ENCODE results near the gene ZSCAN25.
"Not testable (repeated sequence)": the region's sequence is repeated elsewhere in the genome, so short reads cannot be mapped to it uniquely, and the experiment has no call there.

The ZSCAN25 gene

DNA sequence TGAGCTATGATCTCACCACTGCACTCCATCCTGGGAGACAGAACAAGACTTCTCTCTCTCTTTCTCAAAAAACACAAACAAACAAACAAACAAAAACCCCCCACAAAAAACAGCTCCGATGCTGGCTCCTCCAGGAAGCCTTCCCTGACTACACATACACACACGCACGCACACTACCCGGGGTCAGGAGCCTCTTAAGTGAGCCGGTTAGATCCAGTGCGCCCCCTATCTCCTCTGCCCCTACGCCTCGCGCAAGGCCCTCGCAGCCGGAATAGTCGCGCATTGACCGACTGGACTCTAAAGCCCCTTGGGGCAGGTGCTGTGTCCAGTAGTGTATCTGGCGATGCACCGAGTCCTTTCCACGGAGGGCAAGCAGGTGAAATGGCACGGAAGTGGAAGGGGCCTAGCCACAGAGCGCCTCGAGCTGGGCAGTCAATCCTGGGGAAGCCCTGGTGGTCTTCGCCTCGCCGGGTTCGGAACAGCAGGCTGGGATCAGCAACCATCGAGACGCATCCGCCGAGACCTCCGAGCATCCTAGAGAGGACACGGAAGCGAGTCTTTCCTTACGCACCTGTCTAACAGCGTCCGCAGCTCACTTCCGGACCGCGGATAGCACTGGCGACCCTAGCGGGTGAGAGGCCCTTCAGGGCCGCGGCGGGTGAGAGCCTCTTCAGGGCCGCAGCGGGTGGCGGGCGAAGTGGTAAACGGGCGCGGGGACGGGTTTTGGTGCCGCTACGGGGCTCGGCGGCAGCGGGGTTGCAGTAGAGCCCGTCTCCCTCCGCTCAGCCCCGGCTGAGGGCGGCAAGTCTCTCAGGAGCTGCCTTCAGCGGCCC lies at the start of gene ZSCAN25:
Gene ZSCAN25, plus strand, starts transcription at position 588 of the 833 bp plus-strand sequence. CDS start 2,661 bp downstream, outside the sequence.
- DNase-seq (ENCODE audit: low read depth in 2 of 2), result peak; percentile 80 to 83

DNA sequence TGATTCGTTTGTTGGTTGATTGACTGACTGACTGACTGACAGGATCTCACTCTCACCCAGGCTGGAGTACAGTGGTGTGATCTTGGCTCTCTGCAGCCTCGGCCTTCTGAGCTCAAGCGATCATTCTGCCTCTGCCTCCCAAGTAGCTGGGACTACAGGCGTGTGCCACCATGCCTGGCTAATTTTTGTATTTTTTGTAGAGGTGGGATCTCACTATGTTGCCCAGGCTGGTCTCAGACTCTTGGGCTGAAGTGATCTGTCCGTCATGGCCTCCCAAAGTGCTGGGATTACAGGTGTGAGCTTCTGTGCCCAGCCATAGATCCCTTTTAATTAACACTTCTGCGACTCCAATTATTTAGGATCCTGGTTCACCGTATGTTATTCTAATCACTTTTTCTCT lies 48.0 kb upstream of the ZSCAN25 start:
- DNase-seq (ENCODE audit: low read depth in 2 of 2), result not testable (repeated sequence)

GRCh38 chr7:99571768-99572167 lies 45.0 kb upstream of the ZSCAN25 start:
- DNase-seq (ENCODE audit: low read depth in 2 of 2), result no peak

GRCh38 chr7:99573257-99573656 lies 43.5 kb upstream of the ZSCAN25 start:
- DNase-seq (ENCODE audit: low read depth in 2 of 2), result no peak

DNA sequence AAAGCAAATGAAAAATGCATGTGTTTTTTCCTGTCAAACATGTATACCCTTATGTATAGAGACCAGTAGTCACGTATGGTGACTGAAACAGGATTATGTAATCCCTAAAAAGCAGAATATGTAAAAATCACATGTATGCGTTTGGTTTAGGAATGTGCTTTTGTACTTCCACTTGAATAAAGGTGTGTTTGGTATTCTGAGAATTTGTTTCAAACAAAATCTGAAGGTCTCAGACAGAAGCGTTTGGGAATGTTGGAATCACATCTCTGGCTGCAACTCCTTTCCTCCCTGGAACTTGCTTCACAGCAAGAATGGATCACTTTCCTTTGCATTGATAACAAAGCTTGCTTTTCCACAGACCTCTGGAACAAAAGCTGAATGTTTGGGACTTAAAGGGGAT lies 40.5 kb upstream of the ZSCAN25 start:
- DNase-seq (ENCODE audit: low read depth in 2 of 2), result no peak

GRCh38 chr7:99579281-99579955 lies 37.3 kb upstream of the ZSCAN25 start:
- DNase-seq (ENCODE audit: low read depth in 2 of 2), result no peak

DNA sequence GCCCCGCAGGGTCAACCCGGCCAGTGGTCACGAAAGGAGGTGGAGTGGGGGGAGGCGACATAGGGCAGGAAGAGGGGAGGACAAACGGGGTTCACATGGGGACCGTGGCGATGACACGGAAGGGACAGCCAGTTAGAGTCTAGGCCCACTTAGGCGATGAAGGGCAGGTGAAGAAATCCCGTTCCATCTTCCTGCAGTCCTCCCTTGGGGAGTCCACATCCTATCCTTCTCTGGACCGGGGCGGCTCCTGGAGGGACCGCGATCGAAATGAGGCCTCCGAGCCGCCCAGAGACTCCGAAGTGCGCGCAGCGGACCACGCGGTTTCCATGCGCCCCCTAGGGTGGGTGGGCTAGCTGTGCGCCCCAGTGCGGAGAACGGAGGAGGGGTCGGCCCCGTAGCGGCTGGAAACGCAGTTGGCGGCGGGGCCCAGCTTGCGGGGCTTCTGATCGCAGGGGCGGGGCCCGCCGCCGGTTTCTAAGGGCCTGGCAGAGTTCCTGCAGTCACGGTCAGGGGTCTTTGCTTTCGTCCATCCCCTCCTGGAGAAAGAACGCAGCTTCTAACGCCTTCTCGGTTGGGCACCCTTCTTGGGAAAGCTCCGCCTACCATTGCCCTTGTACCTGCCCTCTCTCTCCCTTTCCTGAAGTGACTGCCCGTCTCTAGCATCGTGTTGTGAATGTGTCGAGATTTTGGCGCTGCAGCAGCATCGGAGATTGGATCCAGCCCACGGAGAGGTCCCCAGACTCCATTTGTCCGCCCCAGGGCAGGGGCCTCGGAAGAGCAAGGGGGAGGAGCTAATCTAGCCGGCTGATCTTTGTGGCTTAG lies 36.6 kb upstream of the ZSCAN25 start:
- no peak for DNase-seq (ENCODE audit: low read depth in 2 of 2)

DNA sequence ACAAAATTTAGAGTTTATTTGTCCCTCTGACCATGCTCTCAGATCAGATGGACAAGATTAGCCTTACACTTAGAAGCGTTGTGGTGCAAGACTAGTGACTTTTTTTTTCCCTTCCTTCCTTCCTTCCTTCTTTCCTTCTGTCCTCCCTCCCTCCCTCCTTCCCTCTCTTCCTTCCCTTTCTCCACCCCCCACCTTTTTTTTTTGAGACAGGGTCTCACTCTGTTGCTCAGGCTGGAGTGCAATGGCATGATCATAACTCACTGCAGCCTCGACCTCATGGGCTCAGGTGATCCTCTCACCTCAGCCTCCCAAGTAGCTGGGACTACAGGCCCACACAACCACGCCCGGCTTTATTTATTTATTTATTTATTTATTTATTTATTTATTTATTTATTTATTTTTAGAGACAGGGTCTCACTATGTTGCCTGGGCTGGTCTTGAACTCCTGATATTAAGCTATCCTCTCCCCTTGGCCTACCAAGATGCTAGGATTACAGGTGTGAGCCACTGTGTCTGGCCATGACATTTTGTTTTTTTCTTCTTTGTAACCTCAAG lies 35.9 kb upstream of the ZSCAN25 start:
- DNase-seq (ENCODE audit: low read depth in 2 of 2), result not testable (repeated sequence)

DNA sequence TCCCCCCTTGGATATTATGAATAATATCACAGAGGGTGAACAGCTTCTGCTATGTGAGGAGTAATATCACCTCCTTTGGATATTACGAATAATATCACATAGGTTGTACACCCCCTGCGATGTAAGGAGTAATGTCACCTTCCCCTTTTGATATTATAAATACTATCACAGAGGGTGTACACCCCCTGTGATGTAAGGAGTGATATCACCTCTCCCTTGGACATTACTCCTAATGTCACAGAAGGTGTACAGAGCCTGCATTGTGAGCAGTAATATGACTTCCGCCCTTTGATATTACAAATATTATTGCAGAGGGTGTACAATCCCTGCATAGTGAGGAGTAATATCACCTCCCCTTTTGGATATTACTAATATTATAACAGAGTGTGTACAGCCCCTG lies 27.9 kb upstream of the ZSCAN25 start:
- DNase-seq (ENCODE audit: low read depth in 2 of 2), result no peak

- no peak for DNase-seq (ENCODE audit: low read depth in 2 of 2)
These were observed 21.6 kb upstream of the ZSCAN25 start for GRCh38 chr7:99594948-99595745.

GRCh38 chr7:99596408-99596955 lies 20.3 kb upstream of the ZSCAN25 start:
- no peak for DNase-seq (ENCODE audit: low read depth in 2 of 2)

GRCh38 chr7:99597762-99598501 lies 18.8 kb upstream of the ZSCAN25 start, which contains the start of gene TMEM225B:
TSS of gene TMEM225B (plus strand) at chr7:99598267. CDS start at chr7:99604389, 6,122 bp downstream.
- DNase-seq (ENCODE audit: low read depth in 2 of 2), result no peak

GRCh38 chr7:99599836-99600235 lies 16.9 kb upstream of the ZSCAN25 start:
- no peak for DNase-seq (ENCODE audit: low read depth in 2 of 2)

- DNase-seq (ENCODE audit: low read depth in 2 of 2), result no peak
These were observed 15.0 kb upstream of the ZSCAN25 start for GRCh38 chr7:99601656-99602310.

GRCh38 chr7:99605527-99605926 lies 11.2 kb upstream of the ZSCAN25 start:
- DNase-seq (ENCODE audit: low read depth in 2 of 2), result no peak

DNA sequence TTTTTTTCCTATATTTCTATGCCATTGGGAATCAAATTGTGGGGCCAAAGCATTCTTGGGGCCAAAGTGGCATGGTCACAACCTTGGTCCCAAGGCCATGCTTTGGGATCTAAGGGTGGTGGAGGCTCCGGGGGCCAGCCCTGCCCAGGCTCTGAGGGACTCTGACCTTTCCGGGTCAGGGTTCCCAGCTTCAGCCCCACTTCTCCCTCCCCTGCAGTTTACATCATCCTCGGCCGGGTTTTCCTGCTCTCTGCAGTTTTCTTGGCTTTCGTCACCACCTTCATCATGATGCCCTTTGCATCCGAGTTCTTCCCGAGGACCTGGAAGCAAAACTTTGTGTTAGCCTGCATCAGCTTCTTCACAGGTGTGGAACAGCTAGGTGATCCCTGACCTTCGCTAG lies 10.2 kb upstream of the ZSCAN25 start:
- DNase-seq (ENCODE audit: low read depth in 2 of 2), result no peak

GRCh38 chr7:99607548-99607947 lies 9.2 kb upstream of the ZSCAN25 start:
- DNase-seq (ENCODE audit: low read depth in 2 of 2), result no peak

DNA sequence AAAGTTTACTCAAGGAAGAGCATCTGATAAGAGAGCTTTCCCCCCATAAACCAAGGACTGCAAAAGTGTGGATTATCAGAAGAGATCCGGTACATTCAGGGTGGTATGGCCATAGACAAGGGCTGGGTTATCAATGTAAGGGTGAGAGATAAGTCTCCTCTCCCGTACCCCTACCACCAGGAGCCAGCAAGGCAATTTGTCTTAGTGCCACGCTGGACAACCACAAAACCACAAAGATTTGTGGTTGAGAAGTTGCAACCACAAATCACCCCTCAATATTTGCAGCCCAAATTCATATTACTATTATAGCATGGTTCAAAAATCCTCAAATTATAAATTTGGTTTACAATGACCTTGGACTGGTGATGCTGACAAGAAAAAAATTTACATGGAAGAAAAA lies 2.3 kb upstream of the ZSCAN25 start:
- DNase-seq (ENCODE audit: low read depth in 2 of 2), result no peak

DNA sequence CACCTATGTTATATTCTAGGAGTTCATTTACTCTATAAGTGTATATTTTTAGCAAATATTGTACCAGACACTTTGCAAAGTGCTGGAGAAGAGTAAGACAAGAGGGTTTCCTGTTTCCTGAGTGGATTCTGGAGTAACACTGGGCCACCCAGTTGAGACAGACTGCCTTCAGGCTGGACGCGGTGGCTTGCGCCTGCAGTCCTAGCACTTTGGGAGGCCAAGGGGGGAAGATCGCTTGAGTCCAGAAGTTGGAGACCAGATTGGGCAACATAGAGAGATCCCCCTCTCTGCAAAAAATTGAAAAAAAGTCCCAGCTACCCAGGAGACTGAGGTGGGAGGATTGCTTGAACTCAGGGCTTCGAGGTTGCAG lies 772 bp upstream of the ZSCAN25 start:
- DNase-seq (ENCODE audit: low read depth in 2 of 2), result no peak
